ENCODE results near the gene FGF19. TPM values are rescaled to one million over a fixed set of nuclear protein-coding genes. Genes with fewer than 3 reads are reported as not detected.

The FGF19 gene
- total RNA-seq, 2 experiments from 2014 or later, result not detected

GRCh38 chr11:69708736-69709401 is 5.0 kb upstream of the FGF19 start:
- H3K4me1 Mint-ChIP-seq, result peaks cover 12% of the 10 kb centered on the region
- ATAC-seq (ENCODE audit: low read depth) (no peak), DNase-seq (no peak)
- no peak overlapping the region for H3K27ac Mint-ChIP-seq
- H3K36me3 Mint-ChIP-seq, result no peaks in the 10 kb centered on the region
- no peak overlapping the region for H3K4me3 Mint-ChIP-seq
- POLR2A ChIA-PET, result no interaction called here
- H3K9me3 Mint-ChIP-seq, result no peaks in the 10 kb centered on the region
- H3K27me3 Mint-ChIP-seq, result peaks cover 36% of the 10 kb centered on the region

GRCh38 chr11:69707176-69707575 is 3.4 kb upstream of the FGF19 start:
- POLR2A ChIA-PET, result no interaction called here
- DNase-seq (no peak), ATAC-seq (ENCODE audit: low read depth) (no peak)
- H3K36me3 Mint-ChIP-seq, result no peaks in the 10 kb centered on the region
- H3K27ac Mint-ChIP-seq, result no peak overlapping the region
- no peaks in the 10 kb centered on the region for H3K9me3 Mint-ChIP-seq
- H3K4me1 Mint-ChIP-seq, result peaks cover 10% of the 10 kb centered on the region
- no peak overlapping the region for H3K4me3 Mint-ChIP-seq
- peaks cover 45% of the 10 kb centered on the region for H3K27me3 Mint-ChIP-seq

- no peaks in the 10 kb centered on the region for H3K9me3 Mint-ChIP-seq
- H3K4me1 Mint-ChIP-seq, result peaks cover 5% of the 10 kb centered on the region
- ATAC-seq (ENCODE audit: low read depth) (no peak), DNase-seq (no peak)
- H3K27me3 Mint-ChIP-seq, result peaks cover 54% of the 10 kb centered on the region
- no peak overlapping the region for H3K4me3 Mint-ChIP-seq
- H3K27ac Mint-ChIP-seq, result no peak overlapping the region
- no peaks in the 10 kb centered on the region for H3K36me3 Mint-ChIP-seq
- POLR2A ChIA-PET, result no interaction called here
Measured at GRCh38 chr11:69705901-69706787, 2.3 kb upstream of the FGF19 start.

- ATAC-seq (ENCODE audit: low read depth), result no peak
- Mint-ChIP-seq H3K9me3 (no peaks in the 10 kb centered on the region), H3K4me1 (peaks cover 5% of the 10 kb centered on the region), H3K27ac (no peak overlapping the region), H3K4me3 (peak overlapping the region; percentile 30), H3K27me3 (peaks cover 61% of the 10 kb centered on the region), H3K36me3 (no peaks in the 10 kb centered on the region)
- DNase-seq, result no peak
- POLR2A ChIA-PET, result no interaction called here
Measured at GRCh38 chr11:69705351-69705811, 1.6 kb upstream of the FGF19 start.

GRCh38 chr11:69704508-69705253 is 859 bp upstream of the FGF19 start:
- DNase-seq (no peak), ATAC-seq (ENCODE audit: low read depth) (no peak)
- Mint-ChIP-seq H3K36me3 (no peaks in the 10 kb centered on the region), H3K27ac (no peak overlapping the region), H3K4me3 (no peak overlapping the region), H3K27me3 (peaks cover 66% of the 10 kb centered on the region), H3K9me3 (no peaks in the 10 kb centered on the region), H3K4me1 (peaks cover 5% of the 10 kb centered on the region)
- POLR2A ChIA-PET, result no interaction called here

- POLR2A ChIA-PET, result no interaction called here
- H3K36me3 Mint-ChIP-seq, result no peaks in the 10 kb centered on the region
- H3K27ac Mint-ChIP-seq, result no peak overlapping the region
- H3K4me1 Mint-ChIP-seq, result peaks cover 5% of the 10 kb centered on the region
- no peaks in the 10 kb centered on the region for H3K9me3 Mint-ChIP-seq
- no peak overlapping the region for H3K4me3 Mint-ChIP-seq
- H3K27me3 Mint-ChIP-seq, result peaks cover 66% of the 10 kb centered on the region
- no peak for DNase-seq
- ATAC-seq (ENCODE audit: low read depth), result no peak
Measured at GRCh38 chr11:69703453-69703767, 412 bp downstream of the FGF19 start.

GRCh38 chr11:69702769-69703452 is 911 bp downstream of the FGF19 start:
- no peak for DNase-seq
- Mint-ChIP-seq H3K27ac (no peak overlapping the region), H3K4me3 (no peak overlapping the region), H3K9me3 (no peaks in the 10 kb centered on the region), H3K27me3 (peaks cover 66% of the 10 kb centered on the region), H3K36me3 (no peaks in the 10 kb centered on the region), H3K4me1 (peaks cover 5% of the 10 kb centered on the region)
- POLR2A ChIA-PET, result no interaction called here
- ATAC-seq (ENCODE audit: low read depth), result no peak

- Mint-ChIP-seq H3K27me3 (peaks cover 60% of the 10 kb centered on the region), H3K4me3 (no peak overlapping the region), H3K36me3 (no peaks in the 10 kb centered on the region), H3K4me1 (peaks cover 4% of the 10 kb centered on the region), H3K9me3 (no peaks in the 10 kb centered on the region), H3K27ac (no peak overlapping the region)
- POLR2A ChIA-PET, result no interaction called here
- DNase-seq (no peak), ATAC-seq (ENCODE audit: low read depth) (no peak)
Measured at GRCh38 chr11:69702239-69702691, 1.6 kb downstream of the FGF19 start.

GRCh38 chr11:69700278-69701140 is 3.3 kb downstream of the FGF19 start:
- Mint-ChIP-seq H3K4me3 (no peak overlapping the region), H3K4me1 (peaks cover 2% of the 10 kb centered on the region), H3K27me3 (peaks cover 49% of the 10 kb centered on the region), H3K27ac (no peak overlapping the region), H3K36me3 (no peaks in the 10 kb centered on the region), H3K9me3 (no peaks in the 10 kb centered on the region)
- no peak for ATAC-seq (ENCODE audit: low read depth)
- DNase-seq, result no peak
- POLR2A ChIA-PET, result interaction anchor here (0.6 kb wide), 1 partner anchor 150 kb away, joined by 3 read pairs; no protein-coding TSS in a partner anchor

- POLR2A ChIA-PET, result no interaction called here
- Mint-ChIP-seq H3K27me3 (peaks cover 42% of the 10 kb centered on the region), H3K4me3 (no peak overlapping the region)
Measured at GRCh38 chr11:69699213-69699612, 4.6 kb downstream of the FGF19 start.

GRCh38 chr11:69698362-69698761 is 5.5 kb downstream of the FGF19 start:
- ATAC-seq (ENCODE audit: low read depth) (no peak), DNase-seq (no peak)
- H3K4me1 Mint-ChIP-seq, result no peaks in the 10 kb centered on the region
- POLR2A ChIA-PET, result no interaction called here
- H3K4me3 Mint-ChIP-seq, result no peak overlapping the region
- no peak overlapping the region for H3K27ac Mint-ChIP-seq
- peaks cover 45% of the 10 kb centered on the region for H3K27me3 Mint-ChIP-seq
- H3K36me3 Mint-ChIP-seq, result no peaks in the 10 kb centered on the region
- H3K9me3 Mint-ChIP-seq, result no peaks in the 10 kb centered on the region

More at GRCh38 chr11:69699213-69699612, 4.6 kb downstream of the FGF19 start:
- H3K4me1 Mint-ChIP-seq, result no peaks in the 10 kb centered on the region
- no peaks in the 10 kb centered on the region for H3K9me3 Mint-ChIP-seq
- ATAC-seq (ENCODE audit: low read depth) (no peak), DNase-seq (no peak)
- no peaks in the 10 kb centered on the region for H3K36me3 Mint-ChIP-seq
- H3K27ac Mint-ChIP-seq, result no peak overlapping the region

- H3K27ac Mint-ChIP-seq, result no peak overlapping the region
- POLR2A ChIA-PET, result no interaction called here
- H3K4me3 Mint-ChIP-seq, result no peak overlapping the region
Measured at GRCh38 chr11:69697861-69698260, 6.0 kb downstream of the FGF19 start.

More at GRCh38 chr11:69697861-69698260, 6.0 kb downstream of the FGF19 start:
- H3K4me1 Mint-ChIP-seq, result no peaks in the 10 kb centered on the region
- H3K36me3 Mint-ChIP-seq, result no peaks in the 10 kb centered on the region
- peaks cover 41% of the 10 kb centered on the region for H3K27me3 Mint-ChIP-seq
- DNase-seq (no peak), ATAC-seq (ENCODE audit: low read depth) (no peak)
- no peaks in the 10 kb centered on the region for H3K9me3 Mint-ChIP-seq
